SJCRH30 (cell line): ENCODE measurements around the gene ZGRF1. TPM values are rescaled to one million over a fixed set of nuclear protein-coding genes. Genes with fewer than 3 reads are reported as not detected.
"Not testable (repeated sequence)": the region's sequence is repeated elsewhere in the genome, so short reads cannot be mapped to it uniquely, and the experiment has no call there.

Experiments used
- DNase-seq, 2 experiments: peaks; one replicate each; pipeline ENCODE4 v3.0.0-alpha.2; 2015 to 2020
- H3K27ac ChIP-seq: fragments of 250-450 bp; sonication (Bioruptor Pico); 2 replicates; pipeline ENCODE4 v1.5.1; 2020; ENCODE audit warnings: mild to moderate bottlenecking, moderate library complexity
- H3K27me3 ChIP-seq: fragments of 250-450 bp; sonication (Bioruptor Pico); 2 replicates; pipeline ENCODE4 v1.5.1; 2020; ENCODE audit warnings: mild to moderate bottlenecking, moderate library complexity
- H3K36me3 ChIP-seq: fragments of 250-450 bp; sonication (Bioruptor Pico); 2 replicates; pipeline ENCODE4 v1.5.1; 2020; ENCODE audit warnings: mild to moderate bottlenecking, moderate library complexity
- H3K4me1 ChIP-seq: fragments of 250-450 bp; sonication (Bioruptor Pico); 2 replicates; pipeline ENCODE4 v1.5.1; 2020; ENCODE audit warnings: mild to moderate bottlenecking, moderate library complexity
- H3K4me3 ChIP-seq: fragments of 250-450 bp; sonication (Bioruptor Pico); 2 replicates; pipeline ENCODE4 v1.5.1; 2020; ENCODE audit warnings: mild to moderate bottlenecking, moderate library complexity
- H3K9me3 ChIP-seq: fragments of 250-450 bp; sonication (Bioruptor Pico); replicated peaks from 2 replicates; pipeline ENCODE4 v1.5.1; 2020; ENCODE audit warnings: mild to moderate bottlenecking, moderate library complexity
- total RNA-seq: library from RNA; depleted of rRNA; stranded (reverse); fragments of >200 nt; shearing (Covaris generic); gene quantifications from 2 replicates; pipeline ENCODE4 v1.2.3, GENCODE V29; 2014

ZGRF1 gene
- total RNA-seq, 1 experiment from 2014 or later, result 42.0 TPM

DNA sequence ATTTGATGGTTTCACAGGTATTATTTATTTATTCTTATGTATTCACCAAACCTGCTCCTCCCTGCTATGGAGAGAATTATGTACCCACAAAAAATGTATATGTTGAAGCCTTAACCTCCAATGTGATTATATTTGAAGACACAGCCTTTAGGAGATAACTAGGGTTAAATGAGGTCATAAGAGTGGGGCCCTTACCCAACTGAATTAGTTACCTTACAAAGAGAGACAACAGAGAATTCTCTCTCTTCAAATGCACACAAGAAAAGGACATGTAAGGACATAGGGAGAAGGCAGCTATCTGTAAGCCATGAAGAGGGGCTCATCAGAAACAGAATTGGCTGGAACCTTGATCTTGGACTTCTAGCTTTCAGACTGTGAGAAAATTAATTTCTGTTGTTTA, 44.0 kb downstream of the ZGRF1 start:
- Histone ChIP-seq H3K9me3 (no peaks in the 10 kb centered on the region), H3K27me3 (no peaks in the 10 kb centered on the region), H3K27ac (no peak overlapping the region), H3K36me3 (no peaks in the 10 kb centered on the region), H3K4me3 (no peak overlapping the region), H3K4me1 (peaks cover 13% of the 10 kb centered on the region)
- no peak for DNase-seq

GRCh38 chr4:112591593-112591992, 45.1 kb downstream of the ZGRF1 start:
- DNase-seq, result no peak
- no peak overlapping the region for H3K4me3 ChIP-seq
- H3K36me3 ChIP-seq, result no peaks in the 10 kb centered on the region
- peaks cover 13% of the 10 kb centered on the region for H3K4me1 ChIP-seq
- H3K9me3 ChIP-seq, result no peaks in the 10 kb centered on the region
- no peak overlapping the region for H3K27ac ChIP-seq
- H3K27me3 ChIP-seq, result no peaks in the 10 kb centered on the region

DNA sequence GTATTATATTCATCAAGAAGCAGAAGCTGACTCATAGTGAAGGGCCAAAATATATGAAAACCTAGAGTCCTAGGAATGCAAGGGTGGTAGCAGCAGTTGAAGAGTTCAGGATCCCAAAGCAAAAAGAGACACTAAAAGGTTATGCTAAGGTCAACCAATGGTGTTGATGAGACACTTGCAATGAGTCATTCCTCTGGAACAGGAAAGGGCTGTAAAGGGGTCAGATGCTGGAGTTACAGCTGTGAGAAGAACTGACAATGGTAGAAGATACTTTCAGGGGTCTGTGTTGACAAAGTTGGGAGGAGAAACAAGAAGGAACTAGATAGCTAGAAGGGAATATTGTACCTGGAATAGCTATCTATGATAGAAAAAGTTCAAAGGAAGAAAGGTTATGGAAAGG, 47.5 kb downstream of the ZGRF1 start:
- Histone ChIP-seq H3K9me3 (no peaks in the 10 kb centered on the region), H3K4me1 (peaks cover 13% of the 10 kb centered on the region), H3K4me3 (no peak overlapping the region), H3K36me3 (0 out of 2 replicates have a peak, but pooled peaks cover 3% of the 10 kb centered on the region), H3K27me3 (no peaks in the 10 kb centered on the region), H3K27ac (no peak overlapping the region)
- peak; percentile 17 to 48 for DNase-seq

DNA sequence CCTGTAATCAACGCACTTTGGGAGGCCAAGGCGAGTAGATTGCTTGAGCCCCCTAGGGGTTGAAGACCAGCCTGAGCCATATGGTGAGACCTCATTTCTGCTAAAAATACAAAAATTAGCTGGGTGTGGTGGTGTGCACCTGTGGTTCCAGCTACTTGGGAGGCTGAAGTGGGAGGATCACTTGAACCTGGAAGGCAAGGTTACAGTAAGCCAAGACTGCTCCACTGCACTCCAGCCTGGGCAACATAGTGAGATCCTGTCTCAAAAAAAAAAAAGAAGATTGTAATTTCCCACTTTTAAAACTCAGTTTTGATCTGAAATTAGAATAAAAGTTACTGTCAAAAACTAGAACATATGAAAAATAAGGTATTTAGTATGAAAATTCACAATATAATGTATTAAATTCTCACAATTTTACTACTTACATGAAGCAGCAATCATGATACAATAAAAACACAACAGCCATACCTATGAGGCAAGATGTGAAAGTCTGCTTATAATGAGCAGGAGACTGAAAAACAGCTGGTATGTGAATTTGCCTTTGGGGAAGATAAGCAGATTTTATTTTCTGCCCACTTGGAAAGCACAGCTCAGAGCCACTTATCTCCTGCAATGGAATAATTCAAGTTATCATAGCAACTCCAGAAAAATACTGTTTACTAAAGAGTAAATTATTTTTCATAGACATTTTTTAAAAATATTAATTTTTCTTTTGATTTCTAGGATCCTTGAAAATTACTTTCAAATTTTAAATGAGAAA, 50.6 kb downstream of the ZGRF1 start:
- H3K4me1 ChIP-seq, result peaks cover 13% of the 10 kb centered on the region
- no peaks in the 10 kb centered on the region for H3K27me3 ChIP-seq
- no peak for DNase-seq
- H3K36me3 ChIP-seq, result peaks cover 23% of the 10 kb centered on the region
- H3K27ac ChIP-seq, result no peak overlapping the region
- H3K9me3 ChIP-seq, result no peaks in the 10 kb centered on the region
- H3K4me3 ChIP-seq, result no peak overlapping the region

DNA sequence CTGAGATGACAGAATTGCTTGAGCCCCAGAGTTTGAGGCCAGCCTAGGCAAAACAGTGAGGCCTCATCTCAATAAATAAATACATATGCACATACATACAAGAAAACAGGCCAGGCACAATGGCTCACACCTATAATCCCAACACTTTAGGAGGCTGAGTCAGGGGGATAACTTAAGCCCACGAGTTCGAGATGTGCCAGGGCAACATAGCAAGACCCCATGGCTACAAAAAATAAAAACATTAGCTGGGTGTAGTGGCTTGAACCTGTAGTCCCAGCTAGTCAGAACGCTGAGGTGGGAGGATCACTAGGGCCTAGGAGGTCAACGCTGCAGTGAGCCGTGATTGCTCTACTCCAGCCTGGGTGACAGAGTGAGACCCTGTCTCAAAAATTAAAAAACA, 69.2 kb downstream of the ZGRF1 start:
- no peak for DNase-seq
- Histone ChIP-seq H3K4me1 (no peaks in the 10 kb centered on the region), H3K27ac (no peak overlapping the region), H3K9me3 (0 out of 2 replicates have a peak, but pooled peaks cover 3% of the 10 kb centered on the region), H3K27me3 (no peaks in the 10 kb centered on the region), H3K36me3 (no peaks in the 10 kb centered on the region), H3K4me3 (no peak overlapping the region)

- Histone ChIP-seq H3K27ac (no peak overlapping the region), H3K9me3 (0 out of 2 replicates have a peak, but pooled peaks cover 3% of the 10 kb centered on the region), H3K36me3 (0 out of 2 replicates have a peak, but pooled peaks cover 3% of the 10 kb centered on the region), H3K4me1 (no peaks in the 10 kb centered on the region), H3K27me3 (no peaks in the 10 kb centered on the region), H3K4me3 (no peak overlapping the region)
- DNase-seq, result no peak
Observed at GRCh38 chr4:112564706-112565270, 71.9 kb downstream of the ZGRF1 start.

DNA sequence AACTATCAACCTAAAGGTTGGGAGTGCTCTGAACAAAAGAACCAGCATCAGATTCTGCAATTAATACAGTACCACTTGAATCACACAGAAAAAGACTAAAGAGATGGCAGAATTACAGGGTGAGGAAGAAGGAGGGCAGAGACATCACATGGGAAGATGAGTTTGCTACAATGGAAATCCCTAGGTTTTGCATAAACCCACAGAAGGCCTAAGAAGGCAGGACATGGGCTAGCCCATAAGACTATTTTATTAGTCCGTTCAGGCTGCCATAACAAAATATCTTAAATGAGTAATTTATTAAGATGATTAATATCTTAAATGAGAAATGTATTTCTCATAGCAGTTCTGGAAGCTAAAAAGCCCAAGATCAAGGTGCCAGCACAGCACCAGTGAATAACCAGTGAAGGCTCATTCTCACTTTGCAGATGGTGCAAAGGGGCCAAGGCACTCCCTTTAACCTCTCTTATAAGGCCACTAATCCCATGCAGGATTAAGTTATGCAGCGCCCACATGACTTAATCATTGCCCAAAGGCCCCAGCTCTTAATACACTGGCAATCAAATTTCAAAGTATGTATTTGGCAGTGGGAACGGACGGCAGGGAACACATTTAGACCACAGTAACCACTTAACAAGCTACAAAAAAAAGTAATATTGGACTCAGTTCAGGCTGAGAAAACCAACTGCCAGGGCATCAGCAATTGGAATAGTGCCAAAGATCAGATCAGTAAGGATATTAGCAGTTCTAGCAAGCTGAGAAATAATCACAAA, 73.1 kb downstream of the ZGRF1 start:
- no peaks in the 10 kb centered on the region for H3K27me3 ChIP-seq
- H3K36me3 ChIP-seq, result 0 out of 2 replicates have a peak, but pooled peaks cover 3% of the 10 kb centered on the region
- no peaks in the 10 kb centered on the region for H3K4me1 ChIP-seq
- no peak overlapping the region for H3K27ac ChIP-seq
- H3K9me3 ChIP-seq, result 0 out of 2 replicates have a peak, but pooled peaks cover 3% of the 10 kb centered on the region
- peak; percentile 43 to 70 for DNase-seq
- H3K4me3 ChIP-seq, result no peak overlapping the region

DNA sequence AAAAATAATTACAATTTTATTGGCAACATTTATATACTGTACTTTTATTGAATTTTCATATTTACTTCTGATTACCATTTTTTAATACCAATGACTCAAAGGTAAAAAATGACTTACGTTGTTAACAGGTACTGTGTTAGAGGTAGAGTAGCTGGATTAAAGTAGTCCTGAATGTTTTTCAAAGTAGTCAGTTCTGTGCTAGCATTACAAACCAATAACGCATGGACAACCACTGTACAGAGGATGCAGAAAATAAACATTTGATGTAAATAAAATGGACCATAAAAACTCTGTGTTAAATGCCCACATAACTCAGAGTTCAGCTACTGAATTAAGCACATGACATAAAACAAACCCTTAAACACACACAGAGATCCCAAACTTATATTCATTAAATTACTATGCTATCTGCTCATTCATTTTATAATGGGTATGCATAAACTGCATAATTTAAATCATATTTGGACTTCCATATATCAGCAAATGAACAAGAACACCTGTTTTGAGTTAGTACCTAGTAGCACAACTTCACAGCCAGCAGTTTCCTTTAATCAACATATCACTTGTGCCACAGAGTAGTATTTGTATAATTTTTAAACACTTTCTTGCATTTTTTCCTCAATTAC, 74.3 kb downstream of the ZGRF1 start:
- 0 out of 2 replicates have a peak, but pooled peaks cover 3% of the 10 kb centered on the region for H3K9me3 ChIP-seq
- H3K4me1 ChIP-seq, result no peaks in the 10 kb centered on the region
- H3K27ac ChIP-seq, result no peak overlapping the region
- H3K36me3 ChIP-seq, result 0 out of 2 replicates have a peak, but pooled peaks cover 3% of the 10 kb centered on the region
- no peak overlapping the region for H3K4me3 ChIP-seq
- H3K27me3 ChIP-seq, result no peaks in the 10 kb centered on the region
- DNase-seq, result no peak

DNA sequence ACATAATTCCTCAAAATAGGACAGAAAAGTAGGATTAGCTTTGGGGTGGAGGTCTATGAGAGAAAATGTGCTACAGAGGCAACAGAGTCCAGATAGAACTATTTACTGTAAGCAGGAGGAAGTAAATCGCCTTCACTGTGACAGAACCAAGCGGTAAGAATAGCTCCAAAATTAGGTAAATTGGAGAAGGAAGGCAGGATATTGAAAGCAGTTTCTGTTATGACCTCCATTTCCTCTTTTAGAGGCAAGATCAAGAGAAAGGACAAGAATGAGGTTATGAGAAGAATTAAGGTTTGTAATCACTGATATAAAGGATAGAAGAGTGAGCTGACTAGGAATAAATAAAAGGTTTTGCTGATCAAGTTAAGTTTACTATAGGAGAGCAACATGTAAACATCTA, 76.6 kb downstream of the ZGRF1 start:
- H3K27me3 ChIP-seq, result no peaks in the 10 kb centered on the region
- no peaks in the 10 kb centered on the region for H3K4me1 ChIP-seq

DNA sequence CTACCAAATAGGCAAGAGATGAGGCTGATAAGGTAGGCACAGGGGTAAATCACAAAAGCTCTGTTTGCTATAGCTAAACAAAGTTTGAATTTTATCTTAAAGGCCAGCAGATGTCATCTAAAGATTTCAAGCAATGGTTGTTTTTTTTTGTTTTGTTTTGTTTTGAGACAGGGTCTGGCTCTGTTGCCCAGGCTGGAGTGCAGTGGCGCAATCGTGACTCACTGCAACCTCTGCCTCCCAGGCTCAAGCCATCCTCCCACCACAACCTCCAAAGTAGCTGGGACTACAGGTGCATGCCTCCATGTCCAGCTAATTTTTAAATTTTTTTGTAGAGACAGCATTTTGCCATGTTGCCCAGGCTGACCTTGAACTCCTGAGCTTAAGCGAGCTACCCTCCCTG, 77.7 kb downstream of the ZGRF1 start:
- H3K27me3 ChIP-seq, result no peaks in the 10 kb centered on the region
- H3K9me3 ChIP-seq, result no peaks in the 10 kb centered on the region; the same call in 1 of the 2 replicates
- no peaks in the 10 kb centered on the region for H3K4me1 ChIP-seq
- H3K4me3 ChIP-seq, result no peak overlapping the region
- DNase-seq, result no peak
- 0 out of 2 replicates have a peak, but pooled peaks cover 7% of the 10 kb centered on the region for H3K36me3 ChIP-seq
- H3K27ac ChIP-seq, result no peak overlapping the region

More for the DNA sequence above, 76.6 kb downstream of the ZGRF1 start:
- DNase-seq, result no peak
- H3K36me3 ChIP-seq, result 0 out of 2 replicates have a peak, but pooled peaks cover 3% of the 10 kb centered on the region
- H3K9me3 ChIP-seq, result no peaks in the 10 kb centered on the region
- no peak overlapping the region for H3K4me3 ChIP-seq
- no peak overlapping the region for H3K27ac ChIP-seq

DNA sequence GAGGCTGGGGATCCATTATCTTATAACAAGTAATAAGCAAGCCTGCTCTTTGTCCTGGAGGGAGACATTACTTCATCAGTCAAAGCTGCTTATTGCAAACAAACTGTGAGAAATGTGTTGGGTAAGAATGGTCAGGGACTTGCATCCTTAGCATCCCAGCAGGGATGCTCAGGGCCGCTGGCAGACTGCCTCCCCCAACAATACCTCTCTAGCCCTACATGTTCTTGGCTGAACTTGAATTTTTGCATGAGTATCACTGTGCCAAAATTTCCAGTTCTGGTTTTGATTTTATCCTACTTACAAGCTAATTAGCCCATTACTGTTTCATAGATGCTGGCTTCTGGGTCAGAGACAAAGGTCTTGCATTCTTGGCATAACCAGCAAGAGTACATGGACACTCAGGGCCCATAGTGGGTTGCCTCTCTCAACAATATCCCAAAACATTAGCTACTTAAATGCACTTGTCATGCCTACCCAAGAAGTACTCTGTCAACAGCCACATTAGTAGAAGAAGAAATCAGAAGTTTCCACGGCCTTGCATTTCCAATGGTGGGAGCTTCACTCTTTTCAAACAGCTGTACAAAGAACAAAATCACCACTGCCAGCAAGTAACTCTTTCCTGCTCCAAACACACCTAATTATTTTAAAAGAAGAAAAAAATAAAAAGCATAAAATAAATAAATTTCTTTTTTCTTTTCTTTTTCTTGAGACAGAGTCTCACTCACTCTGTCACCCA, 78.9 kb downstream of the ZGRF1 start:
- Histone ChIP-seq H3K27ac (no peak overlapping the region), H3K4me3 (no peak overlapping the region)
- DNase-seq, result no peak

GRCh38 chr4:112554271-112554670, 82.4 kb downstream of the ZGRF1 start:
- not testable (repeated sequence) for H3K27ac ChIP-seq, H3K9me3 ChIP-seq, H3K4me1 ChIP-seq, H3K27me3 ChIP-seq, DNase-seq, H3K36me3 ChIP-seq, H3K4me3 ChIP-seq

More for the DNA sequence above, 78.9 kb downstream of the ZGRF1 start:
- H3K9me3 ChIP-seq, result no peaks in the 10 kb centered on the region; the same call in 1 of the 2 replicates
- 0 out of 2 replicates have a peak, but pooled peaks cover 9% of the 10 kb centered on the region for H3K36me3 ChIP-seq
- no peaks in the 10 kb centered on the region for H3K4me1 ChIP-seq
- H3K27me3 ChIP-seq, result no peaks in the 10 kb centered on the region

- Histone ChIP-seq H3K4me1 (no peaks in the 10 kb centered on the region), H3K9me3 (no peaks in the 10 kb centered on the region; the same call in 1 of the 2 replicates), H3K36me3 (peaks cover 7% of the 10 kb centered on the region; the same call in 1 of the 2 replicates), H3K4me3 (no peak overlapping the region), H3K27ac (no peak overlapping the region), H3K27me3 (no peaks in the 10 kb centered on the region)
- no peak for DNase-seq
Observed at GRCh38 chr4:112552668-112553067, 84.0 kb downstream of the ZGRF1 start.

DNA sequence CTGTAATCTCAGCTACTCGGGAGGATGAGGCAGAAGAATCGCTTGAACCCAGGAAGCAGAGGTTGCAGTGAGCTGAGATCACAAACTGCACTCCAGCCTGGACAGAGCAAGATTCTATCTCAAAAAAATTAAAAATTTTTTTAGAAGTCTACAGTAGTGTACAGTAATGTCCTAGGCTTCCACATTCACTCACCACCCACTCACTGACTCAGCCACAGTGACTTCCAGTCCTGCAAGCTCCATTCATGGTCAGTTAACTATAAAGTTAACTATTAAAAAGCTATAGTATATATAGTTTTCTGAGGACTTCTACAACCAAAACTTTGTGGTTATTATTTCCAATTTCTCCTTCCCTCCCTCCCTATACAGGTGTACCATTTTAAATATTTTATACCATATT, 86.0 kb downstream of the ZGRF1 start:
- Histone ChIP-seq H3K27ac (no peak overlapping the region), H3K36me3 (peaks cover 7% of the 10 kb centered on the region; the same call in 1 of the 2 replicates), H3K27me3 (no peaks in the 10 kb centered on the region), H3K4me3 (no peak overlapping the region), H3K4me1 (no peaks in the 10 kb centered on the region), H3K9me3 (no peaks in the 10 kb centered on the region; the same call in 1 of the 2 replicates)
- DNase-seq, result no peak
